ENCODE data around the gene ANAPC10. TPM values are rescaled to one million over a fixed set of nuclear protein-coding genes. Genes with fewer than 3 reads are reported as not detected.

The ANAPC10 gene
- total RNA-seq, 1 donor from 2014 or later, result 20.8 TPM

Other genes starting within 250 kb of the ANAPC10 start
- gene ABCE1, start 115 bp upstream of the ANAPC10 start, total RNA-seq, result 39.5 TPM
- gene OTUD4, start 82.4 kb upstream of the ANAPC10 start, total RNA-seq, result 26.7 TPM

Data from cardiac septum (tissue), 1 donor.